Lower leg skin (tissue), 4 donors: ENCODE results near the gene NTM. TPM values are rescaled to one million over a fixed set of nuclear protein-coding genes. Genes with fewer than 3 reads are reported as not detected.

Experiments used
- DNase-seq, 2 donors: peaks; one replicate each; pipeline ENCODE4 v3.0.0-alpha.2; 2019; ENCODE audit warnings: low spot score in 2 of 2
- H3K4me3 ChIP-seq: fragments of 200-600 bp; sonication (generic); 2 replicates; pipeline ENCODE4 v1.5.1; 2017; ENCODE audit warnings: mild to moderate bottlenecking, low read depth; ENCODE audit not compliant: poor library complexity, severe bottlenecking
- CTCF ChIP-seq, 3 donors: fragments of 450-650 bp; IDR thresholded peaks; one replicate each; pipeline ENCODE4 v1.5.1; 2016; ENCODE audit warnings: antibody characterized with exemption in 3 of 3, mild to moderate bottlenecking in 3 of 3, moderate library complexity in 2 of 3
- POLR2A ChIP-seq, 2 donors: fragments of 450-650 bp; IDR thresholded peaks; one replicate each; pipeline ENCODE4 v1.6.1; 2016 to 2017; ENCODE audit warnings: antibody characterized with exemption in 2 of 2, mild to moderate bottlenecking in 1 of 2, moderate library complexity in 1 of 2
- WGBS, 2 donors: methylation state at CpG; one replicate each; pipeline ENCODE4 v1.1.5; 2018; 5-methylcytosine and 5-hydroxymethylcytosine counted together
- intact Hi-C: fragments of 100-400 bp; cut with DNase I; formaldehyde crosslinking; loops from one replicate; pipeline ENCODE4 v1.15.0; 2023; ENCODE audit warnings: low total_unique reads
- total RNA-seq, 4 donors: library from RNA; depleted of rRNA; stranded (reverse); fragments of >200 nt; gene quantifications; one replicate each; pipeline ENCODE4 v1.1.0, GENCODE V29; 2016

Gene NTM
- total RNA-seq, 4 donors from 2014 or later = 2.8 to 5.7 (median 4.9) TPM

DNA sequence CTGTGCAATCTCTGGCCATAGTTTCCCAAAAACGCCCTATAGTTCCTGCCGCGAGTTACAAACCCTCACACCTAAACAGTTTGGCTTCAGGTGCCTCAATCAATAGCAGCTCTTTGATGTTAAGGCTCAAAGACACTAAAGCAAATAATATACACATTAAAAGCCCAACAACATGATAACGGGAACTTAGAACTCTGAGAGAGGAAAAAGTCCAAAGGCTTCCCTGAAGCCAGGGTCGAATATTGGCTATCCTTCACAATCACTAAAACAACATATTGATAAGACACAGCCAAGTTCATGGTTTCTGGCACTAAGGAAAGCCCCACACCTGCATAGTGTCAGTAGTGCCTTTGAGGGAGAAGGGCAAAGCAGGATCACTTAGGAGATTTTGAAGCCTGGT lies 54.9 kb downstream of the NTM start:
- 72 to 84% methylated on average over 5 of the region's 5 CpGs for WGBS, 2 donors
- TF ChIP-seq CTCF (IDR thresholded peaks at IDR 0.05) (no peak), POLR2A (IDR thresholded peaks at IDR 0.05) (no peak)
- DNase-seq = no peak
- no peak overlapping the region for H3K4me3 ChIP-seq
- intact Hi-C loops = no loop called here

DNA sequence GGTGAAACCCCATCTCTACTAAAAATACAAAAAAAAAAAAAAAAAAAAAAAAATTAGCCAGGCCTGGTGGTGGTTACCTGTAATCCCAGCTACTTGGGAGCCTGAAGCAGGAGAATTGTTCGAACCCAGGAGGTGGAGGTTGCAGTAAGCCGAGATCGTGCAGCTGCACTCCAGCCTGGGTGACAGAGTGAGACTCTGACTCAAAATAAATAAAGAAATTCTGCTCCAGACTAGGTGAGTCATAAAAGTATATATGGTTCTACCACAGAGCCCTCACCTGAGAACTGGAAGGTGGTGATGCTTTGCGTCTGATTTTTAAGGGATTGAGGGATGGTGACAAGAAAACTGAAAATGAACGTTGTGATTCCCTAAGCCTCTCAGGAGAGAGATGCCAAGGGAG lies 58.4 kb downstream of the NTM start:
- DNase-seq = no peak
- TF ChIP-seq CTCF (IDR thresholded peaks at IDR 0.05) (no peak), POLR2A (IDR thresholded peaks at IDR 0.05) (no peak)
- intact Hi-C loops = no loop called here
- 84 to 85% methylated on average over 5 of the region's 5 CpGs for WGBS, 2 donors
- no peak overlapping the region for H3K4me3 ChIP-seq

DNA sequence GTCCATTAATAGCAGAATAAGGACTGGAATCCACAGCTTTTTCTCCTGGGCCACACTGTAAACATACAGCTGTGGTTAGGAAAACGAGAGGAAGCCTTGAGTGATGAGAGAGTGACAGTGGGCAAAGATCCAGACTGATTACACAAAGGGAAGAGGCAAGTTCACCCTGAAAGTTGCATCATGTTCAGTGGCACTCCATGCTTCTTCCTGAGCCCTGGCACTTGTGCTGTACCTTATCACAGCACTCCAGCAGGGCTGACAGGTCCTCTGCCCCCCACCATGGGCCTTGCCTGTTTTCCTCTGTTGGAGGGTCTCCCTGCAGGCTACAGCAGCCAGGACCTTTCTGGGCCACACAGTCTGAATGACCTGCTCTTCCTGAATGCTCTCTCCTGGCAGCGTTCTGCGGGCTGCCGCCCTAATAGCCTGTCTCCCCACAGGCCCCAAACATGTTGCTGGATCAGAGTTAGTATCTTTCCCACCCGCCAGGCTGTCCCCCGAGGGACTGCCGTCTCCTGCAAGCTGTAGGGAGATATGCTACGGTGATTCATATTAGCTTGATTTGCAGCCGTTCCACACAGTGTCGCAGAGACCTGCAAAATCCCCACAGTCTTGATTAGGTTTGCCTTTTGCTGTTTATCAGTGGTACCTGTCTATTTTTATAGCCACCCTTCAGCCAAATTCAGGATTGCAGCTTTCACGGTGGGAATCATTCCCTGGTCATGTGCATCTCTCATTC lies 60.2 kb downstream of the NTM start:
- 19 to 25% methylated on average over 11 of the region's 11 CpGs for WGBS, 2 donors
- peak in 1 of 2 donors; percentile 23 for DNase-seq
- intact Hi-C loops = no loop called here
- H3K4me3 ChIP-seq = no peak overlapping the region
- TF ChIP-seq CTCF (IDR thresholded peaks at IDR 0.05) = no peak
- no peak for TF ChIP-seq POLR2A (IDR thresholded peaks at IDR 0.05)

DNA sequence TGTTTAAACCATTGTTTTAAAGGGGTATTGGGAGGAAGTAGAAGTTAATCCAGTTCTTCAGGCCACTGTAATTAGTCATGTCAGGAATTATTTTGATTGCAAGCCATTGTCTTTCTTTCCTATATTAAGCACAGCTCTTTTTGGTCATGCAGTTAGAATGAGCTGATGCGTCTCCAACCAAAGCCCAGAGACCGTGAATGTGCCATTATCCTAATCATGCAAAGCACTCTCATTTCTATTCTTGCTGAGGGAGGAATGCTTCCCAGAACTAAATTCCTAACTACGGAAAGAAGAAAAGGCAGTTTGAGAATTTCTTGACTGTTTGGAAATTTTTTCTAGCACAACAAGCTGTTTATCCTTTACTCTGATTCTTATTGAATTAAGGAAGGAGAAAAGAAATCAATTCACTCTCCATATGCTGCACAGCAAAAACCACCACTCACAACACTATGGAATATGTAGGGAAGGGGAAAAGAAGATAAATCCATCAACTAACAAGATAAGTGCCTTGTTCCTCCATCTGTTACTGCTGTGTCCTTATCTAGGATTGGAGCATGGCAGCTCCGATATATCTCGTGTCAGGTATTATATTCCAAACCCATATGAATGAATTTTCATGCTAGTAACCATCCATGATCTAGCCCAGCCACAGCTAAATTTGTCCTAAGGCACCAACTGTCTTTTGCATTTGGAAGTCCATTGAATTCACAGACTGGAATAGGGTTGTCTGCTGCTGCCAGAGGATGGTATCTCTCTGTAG lies 70.8 kb downstream of the NTM start:
- WGBS, 2 donors = 83 to 86% methylated on average over 5 of the region's 5 CpGs
- no peak for DNase-seq
- H3K4me3 ChIP-seq = no peak overlapping the region
- TF ChIP-seq POLR2A (IDR thresholded peaks at IDR 0.05) (no peak), CTCF (IDR thresholded peaks at IDR 0.05) (no peak)
- intact Hi-C loops = no loop called here

GRCh38 chr11:131446590-131447275 lies 76.3 kb downstream of the NTM start:
- TF ChIP-seq CTCF (IDR thresholded peaks at IDR 0.05) (no peak), POLR2A (IDR thresholded peaks at IDR 0.05) (no peak)
- WGBS, 2 donors = 74 to 79% methylated on average over 5 of the region's 5 CpGs
- H3K4me3 ChIP-seq = no peak overlapping the region
- intact Hi-C loops = no loop called here
- no peak for DNase-seq
